WERI-Rb-1 (cell line): Measurements from ENCODE around the gene AP3D1.
"Not testable (repeated sequence)": the region's sequence is repeated elsewhere in the genome, so short reads cannot be mapped to it uniquely, and the experiment has no call there.

Experiments
- DNase-seq: peaks from one replicate; pipeline ENCODE4 v3.0.0-alpha.2; 2020
- H3K27ac ChIP-seq: fragments of 250-450 bp; sonication (Bioruptor Pico); 2 replicates; pipeline ENCODE4 v1.5.1; 2020; ENCODE audit warnings: mild to moderate bottlenecking, moderate library complexity
- H3K27me3 ChIP-seq: fragments of 250-450 bp; sonication (Bioruptor Pico); 2 replicates; pipeline ENCODE4 v1.5.1; 2021; ENCODE audit warnings: mild to moderate bottlenecking, low read depth, moderate library complexity; ENCODE audit not compliant: insufficient read depth, severe bottlenecking
- H3K36me3 ChIP-seq: fragments of 250-450 bp; sonication (Bioruptor Pico); 2 replicates; pipeline ENCODE4 v1.5.1; 2020; ENCODE audit warnings: mild to moderate bottlenecking, moderate library complexity
- H3K4me3 ChIP-seq: 2 replicates; pipeline ENCODE4 v1.5.1; 2011; ENCODE audit warnings: low read depth, mild to moderate bottlenecking, control low read depth, low read length
- H3K9me3 ChIP-seq: fragments of 250-450 bp; sonication (Bioruptor Pico); 2 replicates; pipeline ENCODE4 v1.5.1; 2021; ENCODE audit warnings: mild to moderate bottlenecking, moderate library complexity; ENCODE audit not compliant: severe bottlenecking
- CTCF ChIP-seq: IDR thresholded peaks from 2 replicates; pipeline ENCODE4 v1.5.1; 2011; ENCODE audit warnings: low read depth, mild to moderate bottlenecking, control low read depth, inconsistent platforms, low read length

AP3D1 gene

DNA sequence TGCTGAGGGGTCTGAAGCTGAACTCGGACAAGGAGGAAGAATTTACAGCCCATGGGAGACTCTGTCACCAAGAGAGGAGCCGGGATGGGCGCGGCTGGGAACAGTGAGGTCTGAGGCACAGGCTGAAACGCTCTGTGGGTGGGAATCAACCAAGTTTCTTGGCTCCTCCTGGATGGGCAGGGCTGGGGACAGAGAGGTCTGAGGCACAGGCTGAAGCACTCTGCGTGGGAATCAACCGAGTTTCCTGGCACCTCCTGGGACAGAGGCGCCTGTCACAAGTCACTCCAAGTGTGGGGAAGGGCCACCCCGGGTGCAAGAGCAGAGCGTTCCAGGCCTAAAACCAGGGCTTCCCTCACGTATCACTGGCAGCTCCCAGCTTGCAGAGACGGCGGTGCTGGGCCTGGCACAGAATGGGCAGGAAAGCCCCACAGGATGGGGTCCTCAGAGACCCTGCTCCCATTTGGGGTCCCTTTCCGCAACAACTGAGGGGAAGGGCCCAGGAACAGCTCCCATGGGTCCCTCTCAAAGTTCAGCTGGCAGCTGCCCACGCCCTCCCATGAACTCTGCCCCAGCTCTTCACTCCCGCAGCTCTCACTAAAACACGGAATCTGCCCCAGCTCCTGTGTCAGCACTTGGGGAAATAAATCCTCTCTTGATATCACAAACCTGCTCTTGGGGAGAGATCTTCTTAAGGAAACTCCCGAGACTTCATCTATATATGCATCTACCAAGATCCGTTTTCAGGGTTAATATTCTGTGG lies 18.5 kb downstream of the AP3D1 start:
- H3K36me3 ChIP-seq, result peaks cover 74% of the 10 kb centered on the region
- H3K9me3 ChIP-seq, result no peaks in the 10 kb centered on the region
- no peak for DNase-seq
- no peak overlapping the region for H3K27ac ChIP-seq
- no peaks in the 10 kb centered on the region for H3K27me3 ChIP-seq
- H3K4me3 ChIP-seq, result no peak overlapping the region
- TF ChIP-seq CTCF, result no peak

DNA sequence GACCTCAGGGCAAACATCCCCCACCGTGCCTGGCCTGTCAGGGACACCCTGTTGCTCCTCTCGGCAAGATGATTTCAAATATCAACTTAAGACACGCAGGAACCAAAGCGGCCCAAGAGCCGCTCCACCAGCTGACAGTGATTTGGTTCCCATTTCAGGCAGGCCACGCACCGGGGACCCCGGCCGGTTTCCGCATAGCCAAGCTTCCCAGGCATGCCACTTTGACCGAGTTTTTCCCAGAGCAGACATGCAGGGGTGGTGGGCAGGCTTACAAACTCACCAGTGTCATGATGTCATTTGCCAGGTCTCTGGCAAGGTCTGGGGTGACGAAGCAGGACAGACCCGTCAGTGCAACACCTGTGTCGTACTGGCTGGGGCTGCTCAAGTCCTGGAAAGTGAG lies 19.2 kb downstream of the AP3D1 start:
- H3K4me3 ChIP-seq, result no peak overlapping the region
- H3K27ac ChIP-seq, result no peak overlapping the region
- peaks cover 74% of the 10 kb centered on the region for H3K36me3 ChIP-seq
- TF ChIP-seq CTCF, result no peak
- H3K27me3 ChIP-seq, result no peaks in the 10 kb centered on the region
- H3K9me3 ChIP-seq, result no peaks in the 10 kb centered on the region
- DNase-seq, result no peak

DNA sequence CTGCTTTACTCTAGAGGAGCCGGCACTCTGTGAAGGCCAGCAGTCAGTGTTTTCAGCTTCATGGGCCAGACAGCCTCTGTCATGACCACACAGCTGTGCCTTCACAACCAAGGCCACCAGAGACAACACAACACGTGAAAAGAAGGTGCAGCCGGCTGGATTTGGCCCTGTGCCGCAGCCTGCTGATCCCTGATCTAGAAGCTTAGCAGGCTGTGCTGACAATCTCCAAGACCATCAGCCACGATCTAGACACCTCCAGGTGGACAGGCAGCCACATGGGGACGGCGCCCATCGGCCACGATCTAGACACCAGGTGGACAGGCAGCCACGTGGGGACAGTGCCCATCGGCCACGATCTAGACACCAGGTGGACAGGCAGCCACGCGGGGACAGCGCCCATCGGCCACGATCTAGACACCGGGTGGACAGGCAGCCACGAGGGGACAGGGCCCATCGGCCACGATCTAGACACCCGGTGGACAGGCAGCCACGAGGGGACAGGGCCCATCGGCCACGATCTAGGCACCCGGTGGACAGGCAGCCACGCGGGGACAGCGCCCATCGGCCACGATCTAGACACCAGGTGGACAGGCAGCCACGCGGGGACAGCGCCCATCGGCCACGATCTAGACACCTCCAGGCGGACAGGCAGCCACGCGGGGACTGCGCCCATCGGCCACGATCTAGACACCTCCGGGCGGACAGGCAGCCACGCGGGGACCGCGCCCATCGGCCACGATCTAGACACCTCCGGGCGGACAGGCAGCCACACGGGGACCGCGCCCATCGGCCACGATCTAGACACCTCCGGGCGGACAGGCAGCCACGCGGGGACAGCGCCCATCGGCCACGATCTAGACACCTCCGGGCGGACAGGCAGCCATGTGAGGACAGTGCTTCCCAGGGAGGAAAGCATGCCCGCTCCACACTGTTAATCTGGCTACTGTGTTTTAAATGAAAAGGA lies 20.1 kb downstream of the AP3D1 start:
- peaks cover 73% of the 10 kb centered on the region for H3K36me3 ChIP-seq
- not testable (repeated sequence) for H3K4me3 ChIP-seq, H3K9me3 ChIP-seq, H3K27ac ChIP-seq, H3K27me3 ChIP-seq, DNase-seq

GRCh38 chr19:2129892-2130770 lies 21.2 kb downstream of the AP3D1 start:
- H3K36me3 ChIP-seq, result peaks cover 72% of the 10 kb centered on the region
- H3K4me3 ChIP-seq, result no peak overlapping the region
- TF ChIP-seq CTCF, result no peak
- no peak overlapping the region for H3K27ac ChIP-seq
- no peak for DNase-seq
- no peaks in the 10 kb centered on the region for H3K9me3 ChIP-seq
- H3K27me3 ChIP-seq, result no peaks in the 10 kb centered on the region

GRCh38 chr19:2129486-2129885 lies 21.9 kb downstream of the AP3D1 start:
- TF ChIP-seq CTCF, result no peak
- no peak for DNase-seq
- no peak overlapping the region for H3K27ac ChIP-seq
- peaks cover 68% of the 10 kb centered on the region for H3K36me3 ChIP-seq
- H3K4me3 ChIP-seq, result no peak overlapping the region
- H3K9me3 ChIP-seq, result no peaks in the 10 kb centered on the region
- no peaks in the 10 kb centered on the region for H3K27me3 ChIP-seq
